Activated CD4-positive, alpha-beta T cell treated with anti-CD3 and anti-CD28 coated beads for 36 hours (primary cell): ENCODE results near the gene SPA17. TPM values are rescaled to one million over a fixed set of nuclear protein-coding genes. Genes with fewer than 3 reads are reported as not detected.
A peak's percentile ranks its signal among the peaks of the same experiment; 100 is the strongest.

Experiments
- ATAC-seq: fragments of 200-7000 bp; cut with Tn5 transposase; one replicate; pipeline ENCODE4 v1.10.0; 2021; ENCODE audit warnings: mild to moderate bottlenecking, moderate library complexity
- CTCF ChIA-PET: fragments of 350-600 bp; sonication (Branson Sonifier 250); formaldehyde crosslinking; loops from one replicate; lab custom pipeline; 2021; ENCODE audit warnings: antibody characterized with exemption; lab: Charles Lee
- POLR2A ChIA-PET: fragments of 350-600 bp; sonication (Branson Sonifier 250); formaldehyde crosslinking; loops from one replicate; lab custom pipeline; 2021; ENCODE audit warnings: antibody characterized with exemption, inconsistent platforms; lab: Charles Lee
- DNase-seq: peaks from one replicate; pipeline ENCODE4 v3.0.0-alpha.2; 2020
- H3K27ac Mint-ChIP-seq: one replicate; pipeline ENCODE4 v1.8.0; 2021; ENCODE audit warnings: mixed read lengths
- H3K27me3 Mint-ChIP-seq: one replicate; pipeline ENCODE4 v1.8.0; 2021; ENCODE audit warnings: mixed read lengths
- H3K36me3 Mint-ChIP-seq: one replicate; pipeline ENCODE4 v1.8.0; 2021; ENCODE audit warnings: low read depth, mixed read lengths
- H3K4me1 Mint-ChIP-seq: one replicate; pipeline ENCODE4 v1.8.0; 2021; ENCODE audit warnings: mixed read lengths
- H3K4me3 Mint-ChIP-seq: one replicate; pipeline ENCODE4 v1.8.0; 2021; ENCODE audit warnings: mild to moderate bottlenecking, moderate library complexity, mixed read lengths
- H3K9me3 Mint-ChIP-seq: one replicate; pipeline ENCODE4 v1.8.0; 2021; ENCODE audit warnings: low read depth, mixed read lengths
- intact Hi-C, 2 experiments: fragments of 100-400 bp; cut with DNase I in 1 of 2; cut with micrococcal nuclease in 1 of 2; formaldehyde crosslinking; loops; one replicate each; pipeline versions ENCODE4 v1.14.2 to v1.15.1; 2022 to 2024; cut with DNase I, micrococcal nuclease
- total RNA-seq, 2 experiments: library from RNA; stranded (reverse); gene quantifications; one replicate each; pipeline ENCODE4 v1.2.3, GENCODE V29; 2021

SPA17 gene
- total RNA-seq, 2 experiments from 2014 or later = 3.9 to 4.7 TPM

GRCh38 chr11:124682443-124682842 is 8.7 kb downstream of the SPA17 start:
- ATAC-seq = no peak
- H3K9me3 Mint-ChIP-seq = peaks cover 15% of the 10 kb centered on the region
- H3K36me3 Mint-ChIP-seq = peaks cover 10% of the 10 kb centered on the region
- no peaks in the 10 kb centered on the region for H3K27me3 Mint-ChIP-seq
- CTCF ChIA-PET = interaction anchor here (0.6 kb wide), 1 partner anchor 751 kb away, joined by 3 read pairs; no protein-coding TSS in a partner anchor
- POLR2A ChIA-PET = no interaction called here
- H3K4me1 Mint-ChIP-seq = no peaks in the 10 kb centered on the region
- DNase-seq = no peak
- intact Hi-C loops = no loop called here
- no peak overlapping the region for H3K27ac Mint-ChIP-seq
- no peak overlapping the region for H3K4me3 Mint-ChIP-seq

GRCh38 chr11:124693142-124693541 is 19.4 kb downstream of the SPA17 start:
- Mint-ChIP-seq H3K4me1 (no peaks in the 10 kb centered on the region), H3K9me3 (no peaks in the 10 kb centered on the region), H3K4me3 (no peak overlapping the region), H3K27ac (no peak overlapping the region), H3K36me3 (no peaks in the 10 kb centered on the region), H3K27me3 (no peaks in the 10 kb centered on the region)
- intact Hi-C loops = no loop called here
- ATAC-seq (no peak), DNase-seq (no peak)
- POLR2A ChIA-PET = no interaction called here
- CTCF ChIA-PET = interaction anchor here (1.1 kb wide), 1 partner anchor 15 kb away, joined by 4 read pairs; no protein-coding TSS in a partner anchor

- ATAC-seq (no peak), DNase-seq (no peak)
- Mint-ChIP-seq H3K27ac (no peak overlapping the region), H3K4me1 (no peaks in the 10 kb centered on the region), H3K27me3 (peaks cover 6% of the 10 kb centered on the region), H3K4me3 (no peak overlapping the region), H3K9me3 (peaks cover 3% of the 10 kb centered on the region), H3K36me3 (no peaks in the 10 kb centered on the region)
- ChIA-PET CTCF (interaction anchor here (0.7 kb wide), 1 partner anchor 54 kb away, joined by 3 read pairs; no protein-coding TSS in a partner anchor), POLR2A (no interaction called here)
- intact Hi-C loops = no loop called here
Measured at GRCh38 chr11:124699547-124699946, 25.8 kb downstream of the SPA17 start.

GRCh38 chr11:124700028-124700427 is 26.3 kb downstream of the SPA17 start:
- Mint-ChIP-seq H3K27me3 (peaks cover 6% of the 10 kb centered on the region), H3K4me3 (no peak overlapping the region), H3K27ac (no peak overlapping the region), H3K9me3 (peaks cover 3% of the 10 kb centered on the region), H3K36me3 (no peaks in the 10 kb centered on the region), H3K4me1 (no peaks in the 10 kb centered on the region)
- POLR2A ChIA-PET = no interaction called here
- ATAC-seq (no peak), DNase-seq (no peak)
- CTCF ChIA-PET = interaction anchor here (0.7 kb wide), 1 partner anchor 55 kb away, joined by 3 read pairs; no protein-coding TSS in a partner anchor
- intact Hi-C loops = no loop called here

- POLR2A ChIA-PET = no interaction called here
- Mint-ChIP-seq H3K36me3 (peaks cover 3% of the 10 kb centered on the region), H3K4me1 (no peaks in the 10 kb centered on the region), H3K27me3 (peaks cover 3% of the 10 kb centered on the region), H3K9me3 (peaks cover 5% of the 10 kb centered on the region), H3K4me3 (no peak overlapping the region), H3K27ac (no peak overlapping the region)
- DNase-seq (no peak), ATAC-seq (no peak)
- intact Hi-C loops = no loop called here
- CTCF ChIA-PET = no interaction called here
Measured at GRCh38 chr11:124707829-124708228, 34.1 kb downstream of the SPA17 start.

- H3K9me3 Mint-ChIP-seq = peaks cover 5% of the 10 kb centered on the region
- peaks cover 1% of the 10 kb centered on the region for H3K4me1 Mint-ChIP-seq
- POLR2A ChIA-PET = no interaction called here
- intact Hi-C loops = no loop called here
- no peak for DNase-seq
- no peak overlapping the region for H3K27ac Mint-ChIP-seq
- H3K4me3 Mint-ChIP-seq = no peak overlapping the region
- CTCF ChIA-PET = no interaction called here
- peaks cover 21% of the 10 kb centered on the region for H3K27me3 Mint-ChIP-seq
- no peak for ATAC-seq
- H3K36me3 Mint-ChIP-seq = peaks cover 5% of the 10 kb centered on the region
Measured at GRCh38 chr11:124712392-124712791, 38.7 kb downstream of the SPA17 start.

- Mint-ChIP-seq H3K27me3 (peaks cover 26% of the 10 kb centered on the region), H3K4me3 (no peak overlapping the region), H3K4me1 (peaks cover 9% of the 10 kb centered on the region), H3K36me3 (peaks cover 2% of the 10 kb centered on the region), H3K9me3 (no peaks in the 10 kb centered on the region), H3K27ac (no peak overlapping the region)
- CTCF ChIA-PET = no interaction called here
- no peak for ATAC-seq
- intact Hi-C loops = no loop called here
- POLR2A ChIA-PET = no interaction called here
- no peak for DNase-seq
Measured at GRCh38 chr11:124716591-124716990, 42.9 kb downstream of the SPA17 start.

- no peaks in the 10 kb centered on the region for H3K9me3 Mint-ChIP-seq
- POLR2A ChIA-PET = no interaction called here
- H3K27me3 Mint-ChIP-seq = peaks cover 26% of the 10 kb centered on the region
- CTCF ChIA-PET = interaction anchor here (0.6 to 1.1 kb wide), 3 partner anchors 14 to 129 kb away, joined by 3 read pairs; no protein-coding TSS in a partner anchor
- no peak overlapping the region for H3K27ac Mint-ChIP-seq
- DNase-seq = no peak
- no peak for ATAC-seq
- H3K36me3 Mint-ChIP-seq = peaks cover 2% of the 10 kb centered on the region
- intact Hi-C loops = no loop called here
- H3K4me3 Mint-ChIP-seq = peak overlapping the region; percentile 51
- H3K4me1 Mint-ChIP-seq = peaks cover 9% of the 10 kb centered on the region
Measured at GRCh38 chr11:124717421-124717785, 43.7 kb downstream of the SPA17 start.

GRCh38 chr11:124717786-124718651 is 44.3 kb downstream of the SPA17 start:
- Mint-ChIP-seq H3K4me1 (peaks cover 13% of the 10 kb centered on the region), H3K27ac (no peak overlapping the region), H3K4me3 (peak overlapping the region; percentile 51), H3K27me3 (peaks cover 31% of the 10 kb centered on the region), H3K9me3 (no peaks in the 10 kb centered on the region), H3K36me3 (peaks cover 2% of the 10 kb centered on the region)
- intact Hi-C loops = no loop called here
- POLR2A ChIA-PET = no interaction called here
- CTCF ChIA-PET = interaction anchor here (0.6 to 1.1 kb wide), 3 partner anchors 13 to 129 kb away, joined by 3 read pairs; no protein-coding TSS in a partner anchor
- DNase-seq (peak; percentile 38), ATAC-seq (peak; percentile 55)

GRCh38 chr11:124718801-124719200 is 45.1 kb downstream of the SPA17 start:
- Mint-ChIP-seq H3K27ac (no peak overlapping the region), H3K36me3 (peaks cover 2% of the 10 kb centered on the region), H3K27me3 (peaks cover 32% of the 10 kb centered on the region), H3K4me3 (no peak overlapping the region), H3K4me1 (peaks cover 13% of the 10 kb centered on the region), H3K9me3 (no peaks in the 10 kb centered on the region)
- intact Hi-C loops = no loop called here
- CTCF ChIA-PET = no interaction called here
- DNase-seq (no peak), ATAC-seq (no peak)
- POLR2A ChIA-PET = no interaction called here

- H3K4me1 Mint-ChIP-seq = peaks cover 13% of the 10 kb centered on the region
- POLR2A ChIA-PET = no interaction called here
- H3K27me3 Mint-ChIP-seq = peaks cover 30% of the 10 kb centered on the region
- H3K36me3 Mint-ChIP-seq = peaks cover 2% of the 10 kb centered on the region
- CTCF ChIA-PET = interaction anchor here (1.2 to 1.6 kb wide), 2 partner anchors 22 to 146 kb away, joined by 3 to 4 read pairs; partner anchors contain the start of gene ROBO3
- intact Hi-C loops = no loop called here
- ATAC-seq = no peak
- H3K27ac Mint-ChIP-seq = no peak overlapping the region
- no peaks in the 10 kb centered on the region for H3K9me3 Mint-ChIP-seq
- no peak overlapping the region for H3K4me3 Mint-ChIP-seq
- no peak for DNase-seq
Measured at GRCh38 chr11:124719534-124719933, 45.8 kb downstream of the SPA17 start.

- peaks cover 23% of the 10 kb centered on the region for H3K4me1 Mint-ChIP-seq
- CTCF ChIA-PET = no interaction called here
Measured at GRCh38 chr11:124722176-124722575, 48.5 kb downstream of the SPA17 start.

More at GRCh38 chr11:124722176-124722575, 48.5 kb downstream of the SPA17 start:
- Mint-ChIP-seq H3K36me3 (no peaks in the 10 kb centered on the region), H3K27ac (no peak overlapping the region), H3K27me3 (peaks cover 21% of the 10 kb centered on the region), H3K9me3 (no peaks in the 10 kb centered on the region), H3K4me3 (no peak overlapping the region)
- no peak for DNase-seq
- POLR2A ChIA-PET = no interaction called here
- no peak for ATAC-seq
- intact Hi-C loops = no loop called here
